Stimulated activated CD4-positive, alpha-beta T cell treated with anti-CD3 and anti-CD28 coated beads, Interleukin-2, amount 100 ng/mL, for 24 hours (primary cell): ENCODE results near the gene LRRC3.
A peak's percentile ranks its signal among the peaks of the same experiment; 100 is the strongest.

Experiments
- DNase-seq, 2 donors: peaks; one replicate each; pipeline ENCODE4 v3.0.0-alpha.2; 2020

The LRRC3 gene

DNA sequence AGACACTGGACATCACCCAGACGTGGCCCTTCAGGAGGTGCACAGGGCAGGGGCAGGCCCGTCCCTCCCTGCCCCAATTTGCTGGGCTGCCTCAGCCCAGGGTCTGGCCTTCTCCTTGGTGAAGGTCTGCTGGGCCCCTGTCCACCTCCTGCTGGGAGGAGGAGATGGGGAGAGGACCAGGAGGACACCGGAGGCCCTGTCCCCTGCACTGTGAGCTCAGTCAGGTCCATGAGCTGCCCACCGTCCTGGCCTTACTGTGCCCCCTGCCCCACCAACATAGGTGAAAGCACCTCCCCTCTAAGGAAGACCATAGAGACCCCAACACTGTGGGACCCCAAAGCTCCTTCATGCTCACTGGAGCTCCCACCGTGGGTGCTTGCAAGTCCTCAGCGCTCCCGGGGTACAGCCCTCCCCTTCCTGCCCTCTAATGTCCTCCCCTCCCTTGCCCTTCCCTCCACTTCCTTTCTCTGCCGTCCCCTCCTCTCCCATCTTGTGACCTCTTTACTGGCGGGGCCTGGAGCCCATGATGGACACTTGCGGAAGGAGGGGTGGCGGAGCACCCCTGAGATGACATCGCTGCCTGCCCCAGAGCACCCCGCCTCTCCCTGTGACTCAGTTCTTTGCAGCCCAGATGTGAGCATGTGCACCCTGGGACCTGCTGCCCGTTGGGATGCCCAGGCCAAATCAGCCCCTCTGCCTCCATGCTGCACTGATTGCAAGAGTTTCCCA lies 4.6 kb downstream of the LRRC3 start:
- DNase-seq: no peak

DNA sequence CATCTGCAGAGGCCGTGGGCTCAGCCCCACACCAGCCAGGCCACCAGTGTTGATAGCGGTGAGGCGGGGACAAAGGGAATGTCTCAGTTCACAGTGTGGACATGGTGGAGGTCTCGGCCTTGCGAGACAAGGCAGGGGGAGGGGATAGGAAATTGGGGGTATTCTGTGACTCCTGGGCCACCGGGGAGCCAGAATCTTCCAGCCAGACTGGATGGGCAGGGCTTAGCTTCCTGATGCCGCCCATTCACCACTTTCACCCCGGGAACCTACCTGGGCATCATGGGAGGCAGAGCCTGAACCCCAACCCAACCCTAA lies 5.1 kb downstream of the LRRC3 start:
- no peak for DNase-seq

DNA sequence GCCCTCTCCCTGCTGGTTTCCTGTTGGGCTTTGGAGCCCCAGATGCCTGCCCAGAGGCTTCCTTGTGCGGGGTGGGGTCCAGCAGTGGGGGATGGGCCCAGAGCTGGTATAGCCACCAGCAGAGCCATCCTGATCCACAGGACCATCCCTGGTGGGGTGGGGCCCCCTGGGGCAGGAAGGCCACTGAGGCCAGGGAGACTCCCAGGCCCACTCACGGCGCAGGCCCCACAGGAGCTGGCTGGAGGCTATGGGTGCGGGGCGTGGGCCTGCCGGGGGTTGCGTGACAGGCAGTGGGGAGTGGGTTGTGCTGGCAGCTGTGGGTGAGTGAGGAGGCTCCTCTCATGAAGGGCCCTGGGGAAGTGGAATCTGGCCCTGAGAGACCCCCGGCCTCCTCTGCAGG lies 5.7 kb downstream of the LRRC3 start:
- no peak for DNase-seq

DNA sequence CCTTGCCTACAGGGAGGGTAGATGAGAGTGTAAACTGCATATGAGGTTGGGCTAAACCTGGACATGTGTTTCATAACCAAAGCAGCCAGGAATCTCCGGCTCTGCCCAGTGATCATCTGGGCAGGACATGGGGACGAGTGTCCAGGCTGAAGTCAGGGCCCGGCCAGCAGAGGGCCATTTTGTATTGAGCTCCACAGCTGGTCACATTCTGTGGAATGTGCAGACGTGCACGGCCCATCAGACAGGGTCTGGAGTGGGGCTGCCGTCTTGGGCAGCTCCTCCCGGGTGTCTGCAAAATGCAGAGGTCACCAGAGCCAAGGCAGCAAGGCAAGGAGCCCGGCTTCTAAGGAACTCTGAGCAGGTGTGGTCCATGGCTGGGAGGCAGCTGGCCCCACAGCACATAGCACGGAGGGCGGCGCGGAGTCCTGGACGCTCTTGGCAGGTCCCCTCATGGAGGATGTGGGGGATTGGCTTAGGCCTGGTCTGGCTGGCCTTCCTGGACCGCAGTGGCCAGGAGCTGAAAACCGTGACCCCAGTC lies 6.2 kb downstream of the LRRC3 start:
- no peak for DNase-seq

DNA sequence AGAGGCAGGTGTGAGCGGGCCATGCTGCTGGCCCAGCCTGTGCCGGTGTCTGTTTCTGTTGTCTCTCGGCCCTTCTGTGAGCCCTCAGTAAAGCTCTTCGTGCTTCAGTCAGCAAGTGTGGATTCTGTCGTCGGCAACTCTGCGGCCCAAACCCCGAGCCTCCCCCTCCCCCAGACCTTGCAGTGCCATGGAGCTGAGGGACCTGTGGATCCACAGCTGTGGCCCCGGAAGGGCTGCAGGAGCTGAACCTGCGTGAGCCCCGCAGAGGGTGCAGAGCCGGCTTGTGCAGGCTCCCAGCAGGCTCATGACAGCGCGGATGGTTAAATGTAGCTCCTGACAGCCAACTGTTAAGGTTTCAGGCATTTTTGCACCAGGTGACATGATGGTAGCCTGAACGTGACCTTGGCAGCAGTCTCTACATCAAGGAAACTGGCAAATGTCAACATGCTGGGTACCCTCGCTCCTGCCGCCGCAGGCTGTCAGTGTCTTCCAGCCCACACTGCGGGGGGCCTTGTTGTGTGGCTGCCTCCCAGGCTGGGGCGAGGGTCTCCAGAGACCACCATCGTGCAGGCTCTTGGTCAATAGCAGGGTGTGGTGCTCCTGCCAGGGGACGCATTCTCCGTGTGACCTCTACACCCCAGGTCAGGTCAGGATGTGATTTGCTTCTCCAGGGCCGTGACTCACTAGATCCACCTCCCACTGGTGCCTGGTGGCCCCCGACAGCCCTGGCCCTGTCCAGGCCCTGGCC lies 7.0 kb downstream of the LRRC3 start:
- DNase-seq: no peak

DNA sequence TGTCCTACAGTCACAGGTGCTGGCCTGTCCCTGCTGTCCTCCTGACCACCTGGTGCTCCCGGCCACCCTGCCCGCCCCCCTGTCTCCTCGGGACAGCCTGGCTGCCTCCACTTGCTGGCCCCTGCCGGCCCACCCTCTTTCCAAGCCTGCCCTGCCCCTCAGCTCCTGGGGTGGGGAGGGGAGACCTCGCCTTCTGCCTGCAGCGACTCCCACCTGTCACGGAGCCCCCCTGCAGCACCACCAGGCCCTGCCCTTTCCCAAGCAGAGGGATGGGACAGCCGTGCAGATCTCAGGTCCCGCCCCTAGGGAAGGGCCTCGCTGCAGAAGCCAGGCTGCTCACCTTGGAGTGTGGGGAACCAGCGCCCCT lies 7.5 kb downstream of the LRRC3 start:
- DNase-seq: no peak

DNA sequence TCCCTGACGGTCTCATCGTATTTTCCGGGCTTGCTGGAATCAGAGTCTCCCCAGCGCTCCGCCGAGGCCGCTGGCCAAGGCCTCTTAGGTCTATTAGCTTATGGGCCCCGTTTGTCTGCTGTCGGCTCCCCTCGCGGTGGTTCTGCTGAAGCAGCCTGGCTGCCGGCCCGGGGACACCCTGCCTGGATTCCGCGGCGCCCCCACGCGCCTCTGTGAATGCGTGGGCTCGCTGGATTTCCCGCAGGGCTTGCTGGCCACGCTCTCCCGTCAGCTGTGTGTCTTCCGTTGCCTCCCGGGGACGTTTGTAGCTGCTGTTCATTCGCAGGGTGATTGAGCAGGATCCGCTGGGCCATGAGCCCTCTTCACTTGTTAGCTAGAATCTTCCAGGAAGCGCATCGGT lies 8.4 kb downstream of the LRRC3 start:
- no peak for DNase-seq

DNA sequence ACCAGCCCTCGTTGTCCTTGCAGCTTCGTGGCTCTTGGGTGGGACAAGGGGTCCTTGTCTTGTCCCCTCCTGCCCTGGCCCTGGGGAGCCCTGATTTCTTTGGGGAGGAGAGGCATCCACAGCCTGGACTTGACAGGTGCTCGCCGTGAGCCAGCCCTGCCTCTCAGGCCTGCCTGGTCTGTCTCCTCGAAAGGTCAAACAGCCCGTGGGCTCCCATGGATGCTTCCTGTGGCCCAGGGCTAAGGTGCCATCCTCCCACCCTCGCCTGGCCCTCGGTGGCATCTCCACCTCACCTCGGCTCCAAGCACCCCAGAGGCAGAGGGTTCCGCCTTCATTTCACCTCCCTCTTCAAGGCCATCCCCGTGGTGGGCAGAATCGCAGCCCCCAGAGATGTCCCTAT lies 9.0 kb downstream of the LRRC3 start:
- no peak for DNase-seq

DNA sequence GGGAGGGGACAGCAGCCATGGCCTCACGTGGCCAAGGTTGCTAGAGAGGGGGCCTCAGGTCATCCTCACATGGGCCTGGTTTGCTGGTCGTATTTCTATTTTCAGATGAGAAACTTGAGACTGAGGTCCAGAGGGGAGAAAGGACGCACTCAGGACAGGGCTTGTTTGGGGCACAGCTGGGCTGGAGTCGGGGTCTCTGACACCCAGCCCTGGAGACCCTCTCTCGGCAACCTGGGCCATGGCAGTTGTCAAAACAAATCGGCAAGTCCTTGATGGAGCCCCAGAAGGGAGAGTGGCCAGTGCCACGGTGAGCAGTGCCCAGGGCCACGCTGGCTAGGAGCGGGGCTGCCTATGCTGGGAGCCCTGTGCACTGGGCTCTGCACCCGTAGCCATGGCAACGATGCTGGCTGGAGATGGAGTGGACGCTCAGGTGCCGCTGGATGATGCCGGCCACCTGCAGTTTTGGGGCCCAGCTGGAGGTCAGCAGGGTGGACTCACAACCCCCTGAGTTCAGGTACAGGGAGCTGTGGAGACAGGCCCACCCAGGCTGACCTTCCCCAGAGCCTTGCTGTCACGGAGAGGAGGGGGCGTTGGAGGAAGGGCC lies 11.1 kb downstream of the LRRC3 start:
- no peak for DNase-seq

DNA sequence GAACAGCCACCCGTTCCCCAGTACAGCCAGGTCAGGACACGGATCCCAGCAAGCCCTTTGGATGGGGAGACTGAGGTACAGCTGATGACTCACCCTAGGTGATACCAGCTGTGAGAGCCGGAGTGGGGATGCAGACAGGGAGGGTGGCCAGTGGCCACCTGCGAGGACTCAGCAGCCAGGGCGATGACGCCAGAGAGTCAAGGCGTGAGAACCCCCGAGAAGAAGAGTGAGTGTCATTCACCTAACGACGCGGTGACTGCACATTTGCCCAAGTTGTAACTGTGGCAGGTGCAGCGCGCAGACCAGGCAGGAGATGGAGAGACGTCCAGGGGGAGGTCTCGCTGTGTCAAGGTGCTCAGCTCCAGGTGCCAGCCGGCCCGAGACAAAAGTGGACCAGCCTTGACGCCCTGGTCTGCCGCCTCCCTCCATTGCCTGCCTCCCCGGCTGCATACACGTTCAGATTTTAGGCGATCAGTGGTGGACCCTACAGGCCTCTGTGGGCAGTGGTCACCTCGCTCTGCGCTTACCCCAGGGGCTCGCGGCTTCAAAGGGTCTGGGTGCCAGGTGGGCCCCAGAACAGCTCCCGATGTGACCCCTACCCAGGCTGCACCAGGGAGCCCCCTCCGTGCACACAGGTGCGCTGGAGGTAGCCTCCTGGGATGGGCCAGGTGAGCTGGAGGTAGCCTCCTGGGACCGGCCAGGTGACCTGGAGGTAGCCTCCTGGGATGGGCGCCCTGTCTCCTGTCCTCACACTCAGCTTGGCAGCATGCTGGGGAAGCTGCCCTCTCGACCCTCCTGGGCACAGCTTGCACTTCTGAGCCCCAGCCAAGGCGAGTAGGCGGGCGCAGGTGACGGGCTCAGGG lies 11.9 kb downstream of the LRRC3 start:
- no peak for DNase-seq

DNA sequence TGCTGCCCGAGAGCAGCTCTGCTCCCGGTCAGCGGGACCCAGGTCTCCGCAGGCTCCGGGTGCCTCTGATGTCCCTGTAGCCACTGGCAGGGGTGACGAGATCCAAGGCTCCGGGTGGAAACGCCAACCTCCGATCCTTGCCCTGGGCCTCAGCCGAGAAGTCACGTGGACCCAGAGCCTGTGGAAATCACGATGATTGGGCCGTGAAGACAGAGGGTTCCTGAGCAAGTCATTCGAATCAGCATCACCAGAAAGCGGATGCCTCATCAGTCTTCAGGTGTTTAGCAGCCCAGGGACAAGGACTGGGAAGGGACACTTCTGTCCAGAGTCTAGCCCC lies 12.5 kb downstream of the LRRC3 start:
- no peak for DNase-seq

DNA sequence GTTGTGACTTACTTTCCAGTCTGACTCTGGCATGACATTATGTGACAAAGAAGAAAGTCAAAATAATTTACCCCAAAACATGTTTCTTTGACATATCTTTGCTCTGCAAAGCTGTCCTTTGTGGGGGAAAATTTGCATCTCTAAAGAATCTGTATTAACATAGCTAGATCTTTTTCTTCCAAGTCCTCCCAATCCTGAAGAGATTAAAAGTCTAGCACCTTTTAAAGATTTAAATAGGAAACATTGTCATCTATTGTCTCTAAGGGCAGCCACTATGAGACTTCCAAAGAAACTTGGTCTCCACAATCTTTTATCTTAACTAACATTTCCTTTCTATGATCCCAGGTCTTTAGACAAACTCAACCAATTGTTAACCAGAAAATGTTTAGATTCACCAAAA lies 16.0 kb downstream of the LRRC3 start:
- DNase-seq: no peak

DNA sequence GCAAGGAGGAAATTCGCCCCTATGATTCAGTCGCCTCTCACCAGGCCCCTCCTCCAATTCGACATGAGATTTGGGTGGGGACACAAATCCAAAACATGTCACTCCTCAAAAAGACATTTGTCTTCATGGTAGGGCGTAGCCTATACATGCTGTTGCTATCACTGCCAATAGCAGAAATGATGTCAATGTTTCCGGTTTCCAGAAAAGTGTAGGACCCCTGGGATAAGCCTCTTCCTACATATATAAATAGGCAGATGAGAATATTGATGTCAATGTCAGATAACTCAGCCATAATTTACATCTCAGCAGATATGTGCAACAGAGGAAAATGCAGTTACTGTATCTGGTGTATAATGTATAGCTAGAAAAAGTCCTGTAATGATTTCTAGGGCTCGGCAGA lies 16.7 kb downstream of the LRRC3 start:
- DNase-seq: no peak

DNA sequence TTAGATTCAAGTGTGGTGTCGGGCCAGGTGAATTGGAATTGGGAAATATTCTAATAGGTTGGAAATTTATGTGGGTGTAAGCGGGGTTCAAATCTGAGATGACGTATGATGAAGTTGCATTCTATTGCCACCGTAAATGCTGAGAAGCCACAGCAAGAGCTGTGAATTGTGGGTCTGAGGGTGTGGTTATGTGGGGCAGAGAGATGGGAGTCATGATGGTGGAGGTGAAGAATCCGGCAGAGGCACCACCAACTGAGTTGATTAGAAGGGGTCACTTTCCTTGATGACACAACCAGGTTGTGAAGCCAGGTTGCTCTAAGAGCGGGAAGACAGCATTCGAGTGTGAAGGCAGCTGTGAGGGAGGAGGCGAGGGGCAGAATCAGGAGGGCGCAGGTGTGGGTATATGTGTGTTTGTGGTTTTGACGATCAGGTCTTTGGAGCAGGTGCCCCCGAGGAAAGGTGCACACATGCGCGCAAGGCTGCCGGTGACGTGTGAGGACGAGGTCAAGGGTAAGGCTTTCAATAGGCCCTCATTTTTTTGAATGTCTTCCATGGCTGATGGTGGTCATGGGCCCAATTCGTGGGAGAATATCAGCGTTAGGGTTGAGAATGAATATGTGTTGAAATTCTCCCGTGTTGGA lies 18.7 kb downstream of the LRRC3 start:
- DNase-seq: no peak

DNA sequence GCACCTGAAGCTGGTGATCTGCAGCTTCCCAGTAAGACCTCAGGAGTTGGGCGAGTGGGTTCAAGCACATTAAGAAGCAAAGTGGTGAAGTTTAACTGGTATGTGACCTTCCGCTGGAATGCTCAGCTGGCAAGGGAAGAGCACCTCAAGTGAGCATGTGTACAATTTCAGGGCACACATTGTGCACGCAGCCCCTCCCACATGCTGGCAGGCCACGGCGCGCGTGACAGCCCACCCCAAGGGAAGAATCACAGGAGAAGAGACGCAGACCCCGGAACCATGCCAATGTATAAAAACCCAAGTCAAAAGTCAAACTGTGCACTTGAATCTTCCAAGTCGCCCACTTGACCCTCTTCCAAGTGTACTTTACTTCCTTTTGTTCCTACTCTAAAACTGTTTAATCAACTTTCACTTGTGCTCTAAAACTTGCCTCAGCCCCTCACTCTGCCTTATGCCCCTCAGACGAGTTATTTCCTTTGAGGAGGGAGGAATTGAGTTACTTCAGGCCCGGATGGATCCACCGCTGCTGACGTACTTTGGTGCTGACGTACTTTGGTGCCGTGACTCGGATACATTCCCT lies 20.0 kb downstream of the LRRC3 start:
- no peak for DNase-seq

DNA sequence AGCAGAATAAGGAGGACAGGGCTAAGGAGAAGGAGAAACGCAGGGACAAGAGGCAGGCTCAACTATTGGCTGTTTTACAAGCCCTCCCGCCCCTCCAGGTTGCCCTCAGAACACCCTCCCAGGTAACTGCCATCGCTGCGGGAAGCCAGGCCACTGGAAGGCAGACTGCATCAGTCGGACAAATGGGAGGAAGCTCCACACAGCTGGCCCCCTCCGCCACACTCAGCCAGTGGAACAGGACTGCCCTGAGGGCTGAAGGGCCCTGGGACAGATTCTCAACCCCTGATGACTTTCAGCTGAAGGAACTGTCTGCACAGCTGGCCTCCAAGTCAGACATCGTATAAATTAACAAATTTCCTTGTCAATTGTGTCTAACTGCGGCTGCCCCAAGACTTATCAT lies 21.8 kb downstream of the LRRC3 start:
- no peak for DNase-seq

DNA sequence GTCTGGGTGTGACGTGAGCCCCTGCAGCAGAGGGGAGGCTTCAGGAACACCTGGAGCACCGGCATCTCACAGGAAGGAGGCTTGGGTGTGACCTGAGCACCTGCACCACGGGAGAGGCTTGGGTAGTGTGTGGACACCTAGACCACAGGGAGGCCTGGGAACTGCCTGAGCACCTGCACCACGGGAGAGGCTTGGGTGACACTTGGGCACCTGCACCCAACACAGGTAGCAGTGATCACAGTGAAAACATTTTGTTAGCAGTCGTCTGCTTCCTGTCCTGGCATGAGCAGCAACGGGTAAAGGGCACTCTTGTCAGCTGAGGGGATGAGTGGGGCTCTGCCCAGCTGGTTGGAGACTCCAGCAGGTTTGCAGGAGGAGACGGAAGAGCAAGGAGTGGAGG lies 22.4 kb downstream of the LRRC3 start:
- DNase-seq: no peak

DNA sequence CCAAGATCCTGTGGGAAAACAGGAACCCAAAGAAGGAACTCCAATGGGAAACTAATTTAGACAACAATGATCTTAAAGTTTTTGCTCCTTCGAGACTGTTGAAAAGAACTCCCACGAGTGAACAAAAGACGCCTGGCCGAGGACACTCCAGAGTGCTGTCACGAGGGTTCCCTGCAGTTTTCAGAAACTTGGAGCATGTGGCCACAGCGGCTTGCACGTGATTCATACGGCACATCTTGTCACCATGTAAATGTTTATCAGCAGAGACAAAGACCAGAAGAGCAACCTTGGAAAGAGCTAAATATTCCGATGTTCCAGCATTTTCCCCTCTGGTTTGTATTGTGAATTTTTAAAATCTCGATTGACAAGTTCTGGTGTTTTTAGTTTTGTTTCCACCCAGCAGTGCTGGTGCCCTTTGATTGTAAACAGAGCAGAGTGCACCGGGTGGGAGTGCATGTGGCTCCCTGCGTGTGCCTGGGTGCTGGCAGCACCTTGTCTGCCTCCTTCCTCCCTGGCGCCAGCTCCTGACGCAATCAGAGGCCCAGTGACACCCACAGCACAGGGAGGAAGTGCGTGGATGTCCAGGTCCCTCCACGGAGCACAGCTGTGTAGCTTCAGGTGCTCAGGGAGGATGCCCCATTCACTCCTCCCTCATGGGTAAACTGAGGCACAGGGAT lies 23.0 kb downstream of the LRRC3 start:
- DNase-seq: no peak

DNA sequence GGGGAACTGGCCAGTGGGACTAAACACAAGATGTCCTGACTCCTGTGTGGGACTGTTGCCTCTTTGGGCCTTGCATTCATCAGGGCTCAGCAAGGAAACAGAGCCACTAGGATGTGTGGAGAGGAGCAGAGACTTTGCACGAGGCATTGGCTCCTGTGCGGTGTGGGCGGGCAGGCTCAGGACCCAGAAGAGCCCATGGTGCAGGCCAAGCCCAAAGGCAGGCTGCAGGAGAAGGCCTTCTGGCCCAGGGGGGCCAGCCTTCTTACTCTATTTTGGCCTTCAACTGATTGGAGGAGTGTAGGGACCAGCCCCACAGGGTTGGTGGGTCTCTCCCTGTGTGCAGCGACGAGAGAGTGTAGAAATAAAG lies 23.5 kb downstream of the LRRC3 start:
- DNase-seq: no peak

DNA sequence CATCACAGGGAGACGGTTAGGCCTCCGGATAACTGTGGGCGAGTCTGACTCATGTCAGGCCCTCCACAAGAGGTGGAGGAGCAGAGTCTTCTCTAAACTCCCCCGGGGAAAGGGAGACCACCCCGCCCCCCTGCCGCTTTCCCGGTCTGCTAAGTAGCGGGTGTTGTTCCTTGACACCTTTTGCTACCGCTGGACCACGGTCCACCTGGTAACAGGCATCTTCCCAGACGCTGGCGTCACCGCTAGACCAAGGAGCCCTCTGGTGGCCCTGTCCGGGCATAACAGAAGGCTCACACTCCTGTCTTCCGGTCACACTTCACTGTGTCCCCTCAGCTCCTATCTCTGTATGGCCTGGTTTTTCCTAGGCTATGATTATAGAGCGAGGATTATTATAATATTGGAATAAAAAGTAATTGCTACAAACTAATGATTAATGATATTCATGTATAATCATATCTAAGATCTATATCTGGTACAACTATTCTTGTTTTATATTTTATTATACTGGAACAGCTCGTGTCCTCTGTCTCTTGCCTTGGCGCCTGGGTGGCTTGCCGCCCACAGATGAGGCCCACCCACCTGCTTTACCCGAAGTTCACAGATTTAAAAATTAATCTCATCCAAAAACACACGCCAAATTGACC lies 24.4 kb downstream of the LRRC3 start:
- peak; percentile 50 to 62 for DNase-seq
